ENCODE results near the gene LYPD8.

The LYPD8 gene

DNA sequence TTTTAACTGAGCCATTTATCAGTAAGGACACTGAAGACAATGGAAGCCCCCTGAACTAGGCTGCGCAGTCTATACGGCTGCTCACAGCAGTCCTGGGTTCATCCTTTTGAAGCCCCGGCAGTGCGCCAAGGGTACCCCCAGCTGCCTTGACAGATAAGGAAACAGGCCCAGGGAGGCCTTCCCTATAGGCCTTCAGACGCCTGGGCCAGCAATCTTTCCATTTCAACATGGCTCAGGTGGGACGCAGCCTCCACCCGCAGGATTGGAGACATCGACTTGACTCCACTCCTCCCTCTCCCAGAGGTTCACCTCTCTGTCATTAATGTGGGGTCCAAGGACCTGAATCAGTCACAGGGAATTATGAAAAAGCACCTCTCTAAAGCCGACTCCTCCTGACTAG is 2.8 kb upstream of the LYPD8 start:
- DNase-seq (ENCODE audit: low read depth in 4 of 4, low spot score in 1 of 4): no peak

DNA sequence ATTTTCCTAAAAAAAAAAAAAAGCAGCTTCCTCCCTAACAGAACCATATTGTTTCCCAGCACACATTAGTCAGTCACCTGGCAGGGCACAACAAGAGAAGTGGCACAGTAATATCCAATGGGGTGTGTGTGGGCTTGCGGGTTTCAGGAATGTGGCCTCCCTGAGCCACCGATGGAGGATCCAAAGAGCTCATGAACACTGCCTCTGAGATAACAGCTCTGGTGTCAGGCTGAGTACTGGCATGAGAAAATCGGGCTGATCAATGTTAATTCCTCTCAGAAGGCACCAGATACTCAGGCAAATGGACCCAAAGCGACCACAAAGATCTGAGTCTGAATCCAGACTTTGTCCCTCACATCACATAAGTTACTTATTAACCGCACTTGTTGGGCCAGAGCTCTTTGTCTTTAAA is 2.2 kb upstream of the LYPD8 start:
- no peak for DNase-seq (ENCODE audit: low read depth in 4 of 4, low spot score in 1 of 4)

DNA sequence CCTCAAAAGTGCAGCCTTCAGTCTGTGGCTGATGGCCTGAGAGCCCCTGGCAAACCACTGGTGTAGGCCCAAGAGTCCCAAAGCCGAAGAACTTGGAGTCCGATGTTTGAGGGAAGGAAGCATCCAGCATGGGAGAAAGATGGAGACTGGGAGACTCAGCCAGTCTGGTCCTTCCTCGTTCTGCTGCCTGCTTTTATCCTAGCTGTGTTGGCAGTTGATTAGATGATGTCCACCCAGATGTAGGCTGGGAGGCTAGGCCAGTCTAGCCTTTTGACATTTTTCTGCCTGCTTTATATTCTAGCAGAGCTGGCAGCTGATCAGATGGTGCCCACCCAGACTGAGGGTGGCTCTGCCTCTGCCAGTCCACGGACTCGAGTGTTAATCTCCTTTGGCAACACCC is 1.1 kb upstream of the LYPD8 start:
- DNase-seq (ENCODE audit: low read depth in 4 of 4, low spot score in 1 of 4): no peak

DNA sequence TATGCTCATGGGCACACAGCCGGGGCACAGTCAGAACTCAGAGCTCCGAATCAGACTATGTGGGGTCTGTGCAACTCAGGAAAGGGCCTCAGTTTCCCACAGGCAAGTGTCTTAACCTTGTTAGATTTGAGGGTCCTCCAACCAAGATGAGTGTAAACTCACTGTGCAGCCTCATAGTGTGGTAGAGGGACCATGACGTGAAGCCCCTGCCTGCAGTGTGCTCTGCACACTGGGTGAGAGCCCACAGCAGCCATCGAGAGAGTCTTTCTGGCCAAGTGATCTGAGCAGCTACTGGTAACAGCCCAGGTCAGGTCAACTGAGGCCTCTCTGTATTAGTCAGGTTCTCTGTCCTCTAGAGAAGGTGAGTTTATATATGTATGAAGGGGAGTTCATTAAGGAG is 592 bp upstream of the LYPD8 start:
- DNase-seq (ENCODE audit: low read depth in 4 of 4, low spot score in 1 of 4): no peak

DNA sequence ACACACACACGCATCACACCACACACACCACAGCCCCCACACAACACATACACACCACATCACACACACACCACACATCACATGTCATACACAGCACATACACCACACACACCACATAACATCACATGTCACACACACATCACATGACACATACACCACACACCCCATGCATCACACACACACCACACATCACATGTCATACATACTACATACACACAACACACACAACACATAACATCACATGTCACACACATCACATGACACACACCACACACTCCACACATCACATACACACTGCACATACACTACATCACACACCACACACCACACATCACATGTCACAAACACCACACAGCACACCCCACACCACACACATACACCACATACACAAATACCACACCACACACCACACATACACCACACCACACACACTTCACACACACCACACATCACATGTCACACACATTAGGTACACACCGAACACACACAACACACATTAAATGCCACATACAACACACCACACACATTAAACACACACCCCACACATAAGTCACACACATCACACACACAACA is 1.8 kb downstream of the LYPD8 start:
- DNase-seq (ENCODE audit: low read depth in 4 of 4, low spot score in 1 of 4): no peak

DNA sequence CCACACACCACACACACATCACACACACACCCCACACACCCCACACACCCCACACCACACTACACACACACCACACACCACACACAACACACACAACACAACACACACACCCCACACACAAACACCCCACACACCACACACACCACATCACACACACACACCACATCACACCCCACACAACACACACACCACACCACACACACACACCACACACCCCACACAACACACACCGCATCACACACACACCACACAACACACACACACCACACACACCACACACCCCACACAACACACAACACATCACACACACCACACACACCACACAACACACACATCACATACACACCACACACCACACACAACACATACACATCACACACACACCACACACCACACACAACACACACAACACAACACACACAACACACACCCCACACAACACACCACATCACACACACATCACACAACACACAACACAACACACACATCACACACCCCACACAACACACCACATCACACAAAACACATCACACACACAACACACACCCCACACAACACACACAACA is 2.4 kb downstream of the LYPD8 start:
- DNase-seq (ENCODE audit: low read depth in 4 of 4, low spot score in 1 of 4): no peak

DNA sequence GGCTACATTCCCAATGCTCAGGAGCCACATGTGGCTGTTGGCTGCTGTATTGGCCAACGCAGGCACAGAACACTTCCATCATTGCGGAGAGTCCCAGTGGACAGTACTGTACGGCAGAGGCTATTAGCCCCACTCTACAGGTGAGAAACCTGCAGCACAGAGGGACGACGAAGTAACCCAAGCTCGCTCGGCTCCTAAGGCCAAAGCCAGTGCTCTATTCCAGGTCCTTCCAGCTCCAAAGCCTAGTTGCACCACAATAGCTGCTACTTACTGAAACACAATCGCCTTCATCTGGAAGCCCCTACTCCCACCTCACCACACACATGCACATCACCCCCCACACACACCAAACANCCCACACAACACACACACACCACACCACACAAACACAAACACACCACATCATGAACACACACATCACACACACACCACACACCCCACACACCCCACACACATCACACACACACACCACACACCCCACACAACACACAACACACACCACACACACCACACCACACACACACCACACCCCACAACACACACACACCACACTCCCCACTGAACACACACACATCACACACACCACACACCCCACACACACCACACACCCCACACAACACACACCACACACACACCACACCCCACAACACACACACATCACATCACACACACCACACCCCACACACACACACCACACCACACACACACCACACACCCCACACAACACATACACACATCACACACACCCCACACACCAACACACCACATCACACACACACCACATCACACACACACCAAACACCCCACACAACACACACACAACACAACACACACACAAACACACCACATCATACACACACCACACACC is 3.2 kb downstream of the LYPD8 start:
- no peak for DNase-seq (ENCODE audit: low read depth in 4 of 4, low spot score in 1 of 4)

DNA sequence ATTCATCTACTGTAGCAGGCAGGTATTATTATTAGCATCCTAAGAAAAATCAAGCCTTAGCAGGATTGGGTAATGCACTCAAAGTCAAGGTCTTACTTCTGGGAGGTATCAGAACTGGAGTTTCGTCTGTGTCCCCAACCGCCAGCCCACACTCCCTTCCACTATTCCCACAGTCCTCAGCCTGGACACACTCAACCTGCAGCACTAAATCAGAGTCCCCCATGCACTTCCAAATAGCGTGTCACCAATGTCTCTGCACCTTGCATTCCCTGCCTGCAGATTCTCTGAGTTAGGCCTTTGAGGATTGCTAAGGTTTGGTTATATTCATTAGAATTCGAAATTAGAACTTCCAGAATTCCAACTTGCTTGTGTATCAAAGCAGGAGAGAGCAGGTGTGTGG is 3.9 kb downstream of the LYPD8 start:
- DNase-seq (ENCODE audit: low read depth in 4 of 4, low spot score in 1 of 4): no peak

DNA sequence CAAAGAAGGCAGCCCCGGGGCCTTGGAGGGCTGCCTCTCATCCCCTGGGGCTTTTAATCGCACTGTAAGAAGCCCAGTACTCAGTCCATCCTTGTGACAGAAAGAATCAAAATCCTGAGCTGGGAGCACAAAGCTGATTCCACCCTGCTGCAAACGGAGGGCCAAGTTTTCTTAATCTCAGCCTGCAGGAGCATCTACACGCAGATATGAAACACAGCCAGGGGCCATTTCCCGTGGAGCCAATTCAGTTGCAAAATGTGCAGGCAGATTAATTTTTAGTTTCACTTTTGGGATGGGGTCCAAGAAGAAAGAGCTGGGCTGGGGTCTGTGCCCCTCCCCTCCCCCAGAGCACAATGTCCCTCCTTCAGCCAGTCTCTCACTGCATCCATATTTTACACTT is 4.4 kb downstream of the LYPD8 start:
- no peak for DNase-seq (ENCODE audit: low read depth in 4 of 4, low spot score in 1 of 4)

DNA sequence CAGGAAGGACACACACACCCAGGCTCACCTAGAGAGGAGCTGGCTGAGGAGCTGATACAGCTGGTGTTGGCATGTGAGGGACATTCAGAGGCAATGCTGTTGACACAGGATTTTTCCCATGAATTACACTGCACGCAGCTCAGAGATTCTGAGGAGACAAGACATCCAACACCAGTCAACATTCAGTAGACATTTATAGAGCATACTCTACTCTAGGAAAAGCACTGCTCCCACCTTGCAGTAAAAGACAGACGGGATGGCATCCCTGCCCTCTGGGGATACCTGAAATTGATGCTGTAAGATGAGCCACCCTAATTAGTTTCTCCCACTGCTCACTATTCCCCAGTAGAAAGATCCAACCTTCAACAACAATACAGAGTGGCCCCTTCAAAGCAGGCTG is 5.1 kb downstream of the LYPD8 start:
- no peak for DNase-seq (ENCODE audit: low read depth in 4 of 4, low spot score in 1 of 4)

DNA sequence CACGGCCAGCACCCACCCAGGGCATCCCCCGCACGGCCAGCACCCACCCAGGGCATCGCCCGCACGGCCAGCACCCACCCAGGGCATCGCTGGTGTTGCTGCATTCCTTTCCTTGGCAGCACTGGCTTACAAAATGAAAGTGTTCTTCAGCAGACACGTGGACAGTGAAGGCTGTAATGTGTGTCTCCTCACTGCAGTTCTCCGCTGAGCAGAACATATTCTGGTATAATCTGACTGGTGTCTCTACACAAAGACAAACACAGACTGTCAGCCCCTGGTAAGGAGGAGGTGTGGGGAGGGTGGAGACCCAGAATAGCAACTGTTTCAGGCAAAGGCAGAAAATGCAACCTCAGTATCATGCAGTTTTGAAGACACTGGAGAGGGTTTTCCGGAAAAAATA is 7.3 kb downstream of the LYPD8 start:
- no peak for DNase-seq (ENCODE audit: low read depth in 4 of 4, low spot score in 1 of 4)

DNA sequence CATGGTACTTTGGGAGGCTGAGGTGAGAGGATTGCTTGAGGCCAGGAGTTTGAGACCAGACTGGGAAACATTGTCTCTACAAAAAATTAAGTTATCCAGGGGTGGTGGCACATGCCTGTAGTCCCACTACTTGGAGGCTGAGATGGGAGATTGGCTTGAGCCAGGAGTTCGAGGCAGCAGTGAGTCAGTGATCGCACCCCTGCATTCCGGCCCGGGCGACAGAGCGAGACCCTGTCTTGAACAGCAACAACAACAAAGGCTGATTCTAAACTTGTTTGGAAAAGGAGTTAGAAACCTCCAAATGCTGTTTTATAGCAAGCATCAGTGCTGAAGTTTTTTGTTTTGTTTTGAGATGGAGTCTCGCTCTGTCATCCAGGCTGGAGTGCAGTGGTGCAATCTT is 14.7 kb downstream of the LYPD8 start:
- DNase-seq (ENCODE audit: low read depth in 4 of 4, low spot score in 1 of 4): no peak

DNA sequence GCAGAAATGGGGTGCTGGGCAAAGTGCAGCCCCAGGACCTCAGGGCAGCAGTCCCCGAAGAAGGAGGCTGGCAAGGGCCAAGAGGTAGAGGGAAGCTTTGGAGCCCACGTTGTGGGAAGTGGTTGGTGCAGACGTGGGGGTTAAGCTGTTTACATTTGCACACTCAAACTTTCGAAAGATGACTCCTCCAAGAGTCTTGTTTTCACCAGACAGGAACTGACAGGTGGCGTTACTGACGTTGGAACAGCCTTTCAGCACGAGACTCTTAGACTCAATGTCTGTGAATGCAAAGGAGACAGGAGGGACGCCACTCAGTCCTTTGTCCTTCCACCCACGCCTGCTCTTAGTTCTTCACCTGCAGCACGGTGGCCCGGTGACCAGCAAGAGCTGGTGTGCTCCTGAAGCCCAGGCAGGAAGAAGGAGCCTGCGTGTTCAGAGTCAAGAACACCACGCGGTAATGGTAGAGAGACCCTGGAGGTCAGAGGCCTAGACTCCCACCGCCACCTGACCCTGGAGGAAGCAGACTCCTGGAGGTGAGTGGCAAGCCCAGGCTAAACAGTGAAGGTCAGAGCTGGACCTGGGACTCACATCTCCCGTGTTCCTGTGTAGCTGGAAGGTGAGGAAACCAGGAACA is 15.9 kb downstream of the LYPD8 start:
- no peak for DNase-seq (ENCODE audit: low read depth in 4 of 4, low spot score in 1 of 4)

DNA sequence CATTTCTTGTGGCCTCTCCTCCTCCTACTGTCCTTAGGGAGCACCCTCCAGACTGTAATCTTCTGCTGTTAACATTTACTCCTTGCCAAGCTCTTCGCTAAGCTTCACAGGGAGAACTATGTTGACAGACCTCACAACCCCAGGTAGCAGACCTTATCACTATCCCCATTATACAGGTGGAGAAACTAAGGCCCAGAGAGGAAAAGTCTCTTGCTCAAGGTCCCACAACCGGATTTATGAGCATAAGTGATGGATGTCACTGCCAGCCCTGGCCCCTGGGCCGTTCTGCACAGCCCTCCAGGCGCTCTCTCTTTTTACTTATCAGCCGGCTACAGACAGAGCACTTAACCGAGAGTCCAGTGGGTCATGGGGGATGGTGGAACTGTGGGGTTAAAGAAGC is 18.1 kb downstream of the LYPD8 start:
- DNase-seq (ENCODE audit: low read depth in 4 of 4, low spot score in 1 of 4): no peak

DNA sequence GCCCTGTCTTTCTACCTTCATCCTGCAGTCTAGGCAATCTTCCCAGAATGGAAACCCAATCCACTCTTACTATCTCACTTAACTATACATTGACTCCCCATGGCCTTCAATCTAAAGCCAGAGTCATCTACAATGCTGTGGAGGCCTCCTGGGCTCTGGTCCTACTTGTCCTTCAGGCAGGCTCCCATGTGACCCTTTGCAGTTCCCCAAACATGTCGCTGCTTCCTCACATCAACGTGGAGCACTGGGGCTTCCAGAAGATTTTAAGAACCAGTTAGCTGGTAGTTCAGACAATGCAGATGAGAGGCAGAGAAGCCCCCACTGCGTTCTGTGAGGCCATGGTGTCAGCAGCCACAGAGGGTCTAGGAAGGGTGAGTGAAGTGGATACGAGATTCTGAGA is 18.6 kb downstream of the LYPD8 start:
- no peak for DNase-seq (ENCODE audit: low read depth in 4 of 4, low spot score in 1 of 4)

DNA sequence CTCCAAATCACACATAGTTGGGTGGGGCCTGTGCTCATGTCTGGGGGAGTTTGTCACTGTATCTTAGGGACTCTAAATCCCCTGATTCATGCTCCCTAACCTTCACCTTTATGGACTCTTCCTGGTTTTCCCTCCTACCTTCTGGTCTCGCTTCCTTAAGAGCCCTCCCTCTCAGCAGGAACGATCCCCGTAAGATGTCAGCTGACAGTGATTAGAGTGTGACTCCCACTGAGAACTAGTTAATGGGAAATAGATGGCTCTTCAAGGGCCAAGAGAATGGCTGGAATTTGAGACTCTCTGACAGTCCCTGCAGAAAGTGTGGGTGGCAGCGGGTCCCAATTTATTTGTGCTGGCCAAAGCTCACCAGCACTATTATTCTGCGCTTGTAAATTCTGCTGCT is 22.0 kb downstream of the LYPD8 start:
- DNase-seq (ENCODE audit: low read depth in 4 of 4, low spot score in 1 of 4): no peak

DNA sequence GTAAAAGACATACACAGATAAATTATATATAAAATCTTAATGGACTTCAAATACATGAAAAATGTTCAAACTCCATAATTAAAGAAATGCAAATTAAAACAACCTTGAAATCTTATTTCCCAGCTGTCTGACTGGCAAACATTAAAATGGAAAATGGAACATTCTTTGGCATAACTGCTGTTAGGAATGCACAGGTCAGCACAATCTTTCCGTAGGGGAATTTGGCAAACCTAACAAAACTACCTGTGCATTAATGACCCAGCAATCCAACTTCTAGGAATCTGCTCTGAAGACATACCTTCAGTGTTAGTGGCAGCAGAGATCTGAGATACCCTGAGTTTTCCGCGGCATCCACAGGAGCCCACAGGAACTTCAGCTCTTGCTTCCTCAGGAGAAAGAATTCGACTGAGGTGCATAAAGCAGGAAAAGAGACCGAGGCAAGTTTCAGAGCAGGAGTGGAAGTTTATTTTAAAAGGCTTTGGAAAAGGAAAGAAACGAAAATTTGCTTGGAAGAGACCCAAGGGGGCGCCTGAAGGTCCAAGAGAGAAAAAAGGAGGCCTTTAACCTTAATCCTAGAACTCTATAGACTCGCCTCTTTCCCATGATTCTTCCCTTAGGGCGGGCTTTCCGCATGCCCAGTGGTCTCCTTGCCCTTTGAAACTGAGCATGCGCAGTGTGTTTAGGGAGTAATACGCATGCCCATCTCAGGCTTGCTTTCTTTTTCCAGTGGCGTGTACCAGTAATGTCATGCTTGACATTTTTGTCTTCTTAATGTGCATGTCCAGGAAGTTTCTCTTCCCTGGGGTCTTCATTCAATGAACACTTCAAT is 24.8 kb downstream of the LYPD8 start:
- DNase-seq (ENCODE audit: low read depth in 4 of 4, low spot score in 1 of 4): no peak

DNA sequence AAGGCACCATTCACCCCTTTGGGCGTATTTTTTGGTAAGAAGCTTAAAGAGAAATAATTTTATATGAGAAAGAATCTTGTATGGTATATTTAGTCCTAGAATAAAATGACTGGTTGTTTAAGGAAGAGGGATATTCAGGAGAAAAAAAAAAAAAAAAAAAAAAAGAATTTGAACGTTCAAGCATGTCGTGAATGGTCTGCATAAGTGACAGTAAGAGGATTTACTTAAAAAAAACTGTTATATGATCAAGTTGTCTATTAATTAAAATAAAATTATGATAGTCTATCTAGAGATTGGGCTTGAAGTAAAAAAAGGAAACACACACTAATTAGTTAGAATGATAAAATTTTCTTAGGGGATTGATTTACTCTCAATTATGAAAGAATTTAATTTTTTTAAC is 41.3 kb downstream of the LYPD8 start:
- no peak for DNase-seq (ENCODE audit: low read depth in 4 of 4, low spot score in 1 of 4)

DNA sequence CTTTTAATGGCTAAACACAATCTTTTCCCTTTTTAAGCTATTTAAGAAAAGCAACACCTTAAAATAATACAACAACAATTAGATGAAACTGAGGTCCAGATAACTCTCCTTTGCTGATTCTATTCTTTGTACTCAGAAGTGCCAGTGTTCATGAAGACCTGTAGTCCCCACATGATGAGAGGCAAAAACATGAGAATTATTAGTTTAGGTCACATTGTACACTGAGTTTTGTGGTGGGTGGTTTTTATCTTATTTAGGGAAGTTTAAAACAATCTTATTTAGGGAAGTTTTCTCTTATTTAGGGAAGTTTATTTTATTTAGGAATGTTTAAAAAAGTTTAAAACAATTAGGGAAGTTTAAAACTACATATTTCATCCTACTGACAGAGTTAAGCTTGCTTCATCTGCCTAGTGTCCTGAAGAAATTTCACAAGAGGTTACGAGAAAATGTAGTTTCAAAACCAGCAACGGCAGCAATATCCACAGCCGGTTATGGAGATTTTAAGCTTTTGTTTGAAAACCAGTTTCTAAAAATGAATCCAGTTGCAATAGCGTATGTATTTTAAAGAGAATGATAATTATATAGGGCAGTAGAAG is 45.2 kb downstream of the LYPD8 start:
- no peak for DNase-seq (ENCODE audit: low read depth in 4 of 4, low spot score in 1 of 4)

DNA sequence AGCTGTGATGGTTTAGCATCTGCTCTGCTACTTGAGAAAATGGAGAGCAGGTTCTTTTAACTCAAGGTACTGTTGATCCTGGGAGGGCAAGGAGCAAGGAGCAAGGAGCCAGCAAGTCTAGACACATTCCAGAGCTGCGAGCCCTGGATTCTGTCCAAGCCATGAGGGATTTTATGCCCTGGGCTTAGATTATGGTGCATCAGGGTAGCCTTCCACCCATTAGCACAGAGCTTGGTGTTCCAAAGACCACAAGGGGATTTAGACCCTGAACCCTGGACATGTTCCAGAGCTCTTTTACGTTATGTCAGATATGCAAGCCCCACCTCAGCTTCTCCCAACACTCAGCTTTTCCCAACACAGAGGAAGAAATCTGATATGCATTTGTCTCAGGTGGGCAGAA is 51.0 kb downstream of the LYPD8 start:
- DNase-seq (ENCODE audit: low read depth in 4 of 4, low spot score in 1 of 4): no peak

DNA sequence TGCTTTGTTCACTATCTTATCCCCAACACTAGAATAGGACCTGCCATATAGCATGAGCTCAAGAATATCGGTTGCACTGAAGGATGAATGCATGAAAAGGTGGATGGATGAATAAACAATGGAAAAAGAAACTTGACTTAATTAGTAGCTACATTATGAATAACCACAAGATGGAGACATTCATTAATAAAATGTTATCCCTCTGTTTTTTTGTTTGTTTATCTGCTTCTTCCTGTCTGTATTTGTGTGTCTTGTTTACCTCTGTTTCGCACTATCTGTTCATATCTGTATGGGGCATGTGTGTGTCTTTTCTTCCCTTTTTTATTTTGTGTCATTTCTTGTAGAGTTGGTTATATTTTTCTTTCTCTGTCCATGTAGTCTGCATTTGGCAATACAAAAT is 51.9 kb downstream of the LYPD8 start:
- no peak for DNase-seq (ENCODE audit: low read depth in 4 of 4, low spot score in 1 of 4)
